Measurements from ENCODE around the gene CYFIP1. TPM values are rescaled to one million over a fixed set of nuclear protein-coding genes. Genes with fewer than 3 reads are reported as not detected.

The CYFIP1 gene
- total RNA-seq, 1 experiment from 2014 or later = 55.8 TPM

Other genes with a start within 250 kb of the CYFIP1 start
- gene NIPA1, start 193.7 kb downstream of the CYFIP1 start, total RNA-seq (2014; rRNA removed; shearing (Covaris generic)) = 10.7 and 12.2 TPM in 2 replicates
- gene NIPA2, start 141.7 kb downstream of the CYFIP1 start, total RNA-seq (2014; rRNA removed; shearing (Covaris generic)) = 123 and 140 TPM in 2 replicates
- 17.2 and 18.5 TPM in 2 replicates for gene TUBGCP5, start 59.2 kb upstream of the CYFIP1 start, total RNA-seq (2014; rRNA removed; shearing (Covaris generic))
- gene GOLGA6L1, start 156.5 kb upstream of the CYFIP1 start, total RNA-seq (2014; rRNA removed; shearing (Covaris generic)) = not detected in 2 replicates